ENCODE data around the gene ACOXL.

The ACOXL gene

DNA sequence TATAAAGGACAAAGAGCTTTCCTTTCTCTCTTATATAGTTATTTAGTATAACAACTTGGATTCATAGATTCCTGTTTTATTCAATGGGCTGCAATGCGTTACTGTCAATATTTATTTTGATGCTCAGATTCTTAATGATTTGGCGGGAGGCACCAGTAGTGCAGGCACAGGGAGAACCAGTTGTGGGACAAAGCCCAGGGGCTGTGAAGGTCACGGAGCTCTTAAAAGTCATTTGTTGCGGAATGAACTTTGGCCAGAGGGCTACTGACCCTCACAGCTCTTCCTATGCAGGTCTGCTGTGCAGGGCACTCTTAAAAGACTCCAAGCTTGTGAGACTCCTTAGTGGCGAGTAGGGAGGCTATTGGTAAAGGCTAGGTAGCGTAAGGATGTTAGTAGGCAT is 422.4 kb downstream of the ACOXL start:
- TF ChIP-seq CTCF (IDR thresholded peaks at IDR 0.05; ENCODE audit: low read depth, low read length): no peak

GRCh38 chr2:111155610-111156009 is 423.2 kb downstream of the ACOXL start:
- H3K4me3 ChIP-seq (ENCODE audit: low read depth, low read length): no peak overlapping the region
- TF ChIP-seq CTCF (IDR thresholded peaks at IDR 0.05; ENCODE audit: low read depth, low read length): no peak

More for the DNA sequence above, 422.4 kb downstream of the ACOXL start:
- H3K4me3 ChIP-seq (ENCODE audit: low read depth, low read length): no peak overlapping the region

DNA sequence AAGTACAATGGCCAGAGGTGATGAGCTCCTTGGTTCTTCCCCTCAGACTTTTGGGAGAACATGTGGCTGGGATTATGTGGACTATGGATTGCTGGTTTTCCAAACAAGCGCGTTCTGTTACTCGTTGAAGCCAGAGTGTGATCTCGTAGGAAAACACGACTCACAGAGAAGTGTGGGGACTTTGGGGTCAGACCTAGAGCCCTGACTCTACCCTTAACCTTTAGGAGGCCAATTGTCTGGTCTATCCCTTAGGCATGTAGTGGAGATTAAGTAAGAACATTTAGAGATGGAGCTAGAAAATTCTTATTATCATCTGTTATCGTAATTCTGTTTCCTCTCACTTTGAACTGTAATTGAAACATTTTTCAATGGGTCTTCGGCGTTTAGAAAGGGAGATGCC is 424.2 kb downstream of the ACOXL start:
- no peak overlapping the region for H3K4me3 ChIP-seq (ENCODE audit: low read depth, low read length)
- no peak for TF ChIP-seq CTCF (IDR thresholded peaks at IDR 0.05; ENCODE audit: low read depth, low read length)

GRCh38 chr2:111157071-111157661 is 424.8 kb downstream of the ACOXL start:
- no peak for TF ChIP-seq CTCF (IDR thresholded peaks at IDR 0.05; ENCODE audit: low read depth, low read length)
- no peak overlapping the region for H3K4me3 ChIP-seq (ENCODE audit: low read depth, low read length)

DNA sequence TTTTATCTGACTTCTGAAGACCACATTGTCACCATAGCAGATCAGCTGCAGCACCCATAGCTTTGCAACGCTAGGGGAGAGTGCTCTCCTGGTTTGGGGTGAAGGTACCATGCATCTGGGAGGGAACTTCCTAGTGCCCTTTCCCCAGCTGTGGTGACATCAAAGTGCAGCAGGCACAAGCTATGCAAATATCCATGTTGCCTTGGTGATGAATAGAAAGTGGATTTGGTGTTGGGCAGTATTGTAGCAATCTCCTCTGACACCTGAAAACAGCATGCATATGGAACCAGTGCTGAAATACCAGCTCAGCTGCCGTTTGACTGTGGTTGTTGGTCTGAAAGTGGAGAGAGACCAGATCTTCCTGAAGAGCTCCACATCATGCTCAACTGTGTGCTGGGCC is 425.4 kb downstream of the ACOXL start:
- no peak for TF ChIP-seq CTCF (IDR thresholded peaks at IDR 0.05; ENCODE audit: low read depth, low read length)
- H3K4me3 ChIP-seq (ENCODE audit: low read depth, low read length): no peak overlapping the region

DNA sequence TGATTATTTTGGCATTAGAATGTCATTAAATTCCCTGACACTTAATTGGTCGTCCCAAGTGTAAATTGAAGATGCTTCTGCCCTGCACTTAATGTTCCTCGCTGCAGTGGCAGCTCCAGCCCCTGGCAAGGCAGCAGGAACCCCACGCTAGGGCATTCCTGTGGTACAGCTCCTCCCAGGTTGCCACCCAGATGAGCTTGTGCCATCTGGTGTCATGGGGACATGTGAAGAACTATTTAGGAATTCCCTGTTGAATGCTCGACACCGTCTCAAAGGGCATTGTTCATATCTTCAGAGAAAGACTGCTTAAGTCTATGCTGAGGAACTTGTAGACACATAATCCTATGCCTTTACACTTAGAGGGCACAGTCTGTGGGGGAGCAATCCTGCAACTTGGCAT is 427.3 kb downstream of the ACOXL start:
- TF ChIP-seq CTCF (IDR thresholded peaks at IDR 0.05; ENCODE audit: low read depth, low read length): no peak
- no peak overlapping the region for H3K4me3 ChIP-seq (ENCODE audit: low read depth, low read length)

GRCh38 chr2:111160758-111161157 is 428.4 kb downstream of the ACOXL start:
- TF ChIP-seq CTCF (IDR thresholded peaks at IDR 0.05; ENCODE audit: low read depth, low read length): no peak
- H3K4me3 ChIP-seq (ENCODE audit: low read depth, low read length): no peak overlapping the region

Measured in WI38 (cell line).